ENCODE measurements around the gene CDH18.

The CDH18 gene

GRCh38 chr5:19917588-19918122 is 70.3 kb downstream of the CDH18 start:
- no peak for TF ChIP-seq CTCF (IDR thresholded peaks at IDR 0.05; ENCODE audit: control insufficient read depth, extremely low read depth, insufficient read depth)
- DNase-seq (ENCODE audit: low read depth): no peak
- H3K4me3 ChIP-seq (ENCODE audit: low read depth, low read length): no peak overlapping the region

- no peak for DNase-seq (ENCODE audit: low read depth)
- no peak overlapping the region for H3K4me3 ChIP-seq (ENCODE audit: low read depth, low read length)
- TF ChIP-seq CTCF (IDR thresholded peaks at IDR 0.05; ENCODE audit: control insufficient read depth, extremely low read depth, insufficient read depth): no peak
Observed at GRCh38 chr5:19910136-19910535, 77.9 kb downstream of the CDH18 start.

GRCh38 chr5:19904766-19905165 is 83.2 kb downstream of the CDH18 start:
- TF ChIP-seq CTCF (IDR thresholded peaks at IDR 0.05; ENCODE audit: control insufficient read depth, extremely low read depth, insufficient read depth): no peak
- no peak overlapping the region for H3K4me3 ChIP-seq (ENCODE audit: low read depth, low read length)
- no peak for DNase-seq (ENCODE audit: low read depth)

- H3K4me3 ChIP-seq (ENCODE audit: low read depth, low read length): no peak overlapping the region
- DNase-seq (ENCODE audit: low read depth): no peak
- no peak for TF ChIP-seq CTCF (IDR thresholded peaks at IDR 0.05; ENCODE audit: control insufficient read depth, extremely low read depth, insufficient read depth)
Observed at GRCh38 chr5:19903611-19904010, 84.4 kb downstream of the CDH18 start.

GRCh38 chr5:19902316-19902934 is 85.6 kb downstream of the CDH18 start:
- no peak overlapping the region for H3K4me3 ChIP-seq (ENCODE audit: low read depth, low read length)
- DNase-seq (ENCODE audit: low read depth): no peak
- no peak for TF ChIP-seq CTCF (IDR thresholded peaks at IDR 0.05; ENCODE audit: control insufficient read depth, extremely low read depth, insufficient read depth)

- no peak for TF ChIP-seq CTCF (IDR thresholded peaks at IDR 0.05; ENCODE audit: control insufficient read depth, extremely low read depth, insufficient read depth)
- no peak for DNase-seq (ENCODE audit: low read depth)
- no peak overlapping the region for H3K4me3 ChIP-seq (ENCODE audit: low read depth, low read length)
Observed at GRCh38 chr5:19900269-19900668, 87.7 kb downstream of the CDH18 start.

- H3K4me3 ChIP-seq (ENCODE audit: low read depth, low read length): no peak overlapping the region
- TF ChIP-seq CTCF (IDR thresholded peaks at IDR 0.05; ENCODE audit: control insufficient read depth, extremely low read depth, insufficient read depth): no peak
- no peak for DNase-seq (ENCODE audit: low read depth)
Observed at GRCh38 chr5:19891658-19892057, 96.3 kb downstream of the CDH18 start.
